ENCODE measurements around the gene NUDT9. TPM values are rescaled to one million over a fixed set of nuclear protein-coding genes. Genes with fewer than 3 reads are reported as not detected.
"Not testable (repeated sequence)": the region's sequence is repeated elsewhere in the genome, so short reads cannot be mapped to it uniquely, and the experiment has no call there.

NUDT9 gene
- total RNA-seq, 2 donors from 2014 or later, result 30.4 to 37.9 TPM

- Histone ChIP-seq H3K4me1 (replicated peaks) (peaks cover 11% of the 10 kb centered on the region), H3K27me3 (replicated peaks; ENCODE audit: insufficient read depth) (no peaks in the 10 kb centered on the region), H3K36me3 (no peaks in the 10 kb centered on the region), H3K9me3 (no peaks in the 10 kb centered on the region), H3K4me3 (no peak overlapping the region), H3K27ac (peak overlapping the region; percentile 45 to 92)
- peak; percentile 49 for DNase-seq (ENCODE audit: low spot score)
- TF ChIP-seq CTCF (IDR thresholded peaks at IDR 0.05), result no peak
- TF ChIP-seq POLR2AphosphoS5 (IDR thresholded peaks at IDR 0.05), result peak; percentile 75
- WGBS, result 16% methylated on average over 5 of the region's 5 CpGs
- intact Hi-C loops (cut with DNase I), result no loop called here
These were observed 2.7 kb upstream of the NUDT9 start for GRCh38 chr4:87419578-87420249.

- Histone ChIP-seq H3K36me3 (no peaks in the 10 kb centered on the region), H3K4me1 (replicated peaks) (peaks cover 11% of the 10 kb centered on the region), H3K4me3 (no peak overlapping the region), H3K9me3 (no peaks in the 10 kb centered on the region), H3K27ac (peak overlapping the region; percentile 45 to 92), H3K27me3 (replicated peaks; ENCODE audit: insufficient read depth) (no peaks in the 10 kb centered on the region)
- WGBS, result 42% methylated on average over 4 of the region's 4 CpGs
- no peak for DNase-seq (ENCODE audit: low spot score)
- intact Hi-C loops (cut with DNase I), result no loop called here
- no peak for TF ChIP-seq POLR2A (IDR thresholded peaks at IDR 0.05)
- no peak for TF ChIP-seq CTCF (IDR thresholded peaks at IDR 0.05)
- no peak for TF ChIP-seq POLR2AphosphoS5 (IDR thresholded peaks at IDR 0.05)
These were observed 2.0 kb upstream of the NUDT9 start for GRCh38 chr4:87420276-87420830.

- H3K4me3 ChIP-seq, result peak overlapping the region; percentile 72 to 76
These were observed 1.1 kb downstream of the NUDT9 start for GRCh38 chr4:87423317-87424098.

GRCh38 chr4:87424099-87424543, 1.7 kb downstream of the NUDT9 start:
- DNase-seq (ENCODE audit: low spot score); H3K9me3 ChIP-seq; intact Hi-C loops (cut with DNase I); H3K27me3 ChIP-seq (replicated peaks; ENCODE audit: insufficient read depth); H3K27ac ChIP-seq; H3K36me3 ChIP-seq: not testable (repeated sequence)
- H3K4me1 ChIP-seq (replicated peaks), result peaks cover 16% of the 10 kb centered on the region
- 89% methylated on average over 22 of the region's 22 CpGs for WGBS
- H3K4me3 ChIP-seq, result peak overlapping the region in 1 of 2 donors; percentile 14

More at GRCh38 chr4:87423317-87424098, 1.1 kb downstream of the NUDT9 start:
- peaks cover 16% of the 10 kb centered on the region for H3K4me1 ChIP-seq (replicated peaks)
- H3K9me3 ChIP-seq, result no peaks in the 10 kb centered on the region
- H3K27ac ChIP-seq, result peak overlapping the region in 1 of 2 donors; percentile 92
- no peaks in the 10 kb centered on the region for H3K27me3 ChIP-seq (replicated peaks; ENCODE audit: insufficient read depth)
- no peak for DNase-seq (ENCODE audit: low spot score)
- H3K36me3 ChIP-seq, result no peaks in the 10 kb centered on the region
- intact Hi-C loops (cut with DNase I), result no loop called here
- TF ChIP-seq CTCF (IDR thresholded peaks at IDR 0.05) (no peak), POLR2AphosphoS5 (IDR thresholded peaks at IDR 0.05) (no peak), POLR2A (IDR thresholded peaks at IDR 0.05) (no peak)
- 19% methylated on average over 3 of the region's 3 CpGs for WGBS

- 86% methylated on average over 2 of the region's 2 CpGs for WGBS
- Histone ChIP-seq H3K9me3 (no peaks in the 10 kb centered on the region), H3K27ac (no peak overlapping the region), H3K27me3 (replicated peaks; ENCODE audit: insufficient read depth) (no peaks in the 10 kb centered on the region), H3K4me3 (no peak overlapping the region), H3K36me3 (no peaks in the 10 kb centered on the region), H3K4me1 (replicated peaks) (peaks cover 11% of the 10 kb centered on the region)
- DNase-seq (ENCODE audit: low spot score), result no peak
- TF ChIP-seq CTCF (IDR thresholded peaks at IDR 0.05), result no peak
- intact Hi-C loops (cut with DNase I), result no loop called here
These were observed 3.3 kb downstream of the NUDT9 start for GRCh38 chr4:87425711-87426110.

All from prostate gland (tissue), 2 donors.